HG03469 (cell line): Measurements from ENCODE around the gene CBR1.

Experiments used
- ATAC-seq: cut with Tn5 transposase; IDR thresholded peaks from one replicate; pipeline ENCODE4 v1.9.1; 2021; ENCODE audit warnings: mild to moderate bottlenecking, moderate library complexity, moderate number of reproducible peaks; ENCODE audit not compliant: unreplicated experiment

Gene CBR1

DNA sequence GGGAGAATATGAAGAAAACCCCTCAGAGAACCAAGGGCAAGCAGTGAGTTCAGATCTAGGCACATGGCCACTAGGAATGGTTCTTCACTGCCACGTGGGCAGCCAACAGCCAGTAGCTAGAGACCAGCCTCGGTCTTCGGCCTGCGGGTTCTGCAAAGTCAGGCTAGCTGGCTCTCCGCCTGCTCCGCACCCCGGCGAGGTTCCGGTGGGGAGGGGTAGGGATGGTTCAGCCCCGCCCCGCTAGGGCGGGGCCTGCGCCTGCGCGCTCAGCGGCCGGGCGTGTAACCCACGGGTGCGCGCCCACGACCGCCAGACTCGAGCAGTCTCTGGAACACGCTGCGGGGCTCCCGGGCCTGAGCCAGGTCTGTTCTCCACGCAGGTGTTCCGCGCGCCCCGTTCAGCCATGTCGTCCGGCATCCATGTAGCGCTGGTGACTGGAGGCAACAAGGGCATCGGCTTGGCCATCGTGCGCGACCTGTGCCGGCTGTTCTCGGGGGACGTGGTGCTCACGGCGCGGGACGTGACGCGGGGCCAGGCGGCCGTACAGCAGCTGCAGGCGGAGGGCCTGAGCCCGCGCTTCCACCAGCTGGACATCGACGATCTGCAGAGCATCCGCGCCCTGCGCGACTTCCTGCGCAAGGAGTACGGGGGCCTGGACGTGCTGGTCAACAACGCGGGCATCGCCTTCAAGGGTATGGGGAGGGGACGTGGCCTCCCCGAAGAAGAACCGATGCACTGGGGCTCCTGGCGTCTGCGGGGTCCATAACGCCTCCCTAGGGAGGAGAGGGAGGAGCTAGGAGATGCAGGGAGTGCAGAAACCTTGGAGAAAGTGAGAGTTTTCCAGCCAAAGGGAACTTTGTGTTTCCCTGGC lies at the start of gene CBR1:
Gene CBR1, plus strand, starts transcription at position 312 of the 871 bp plus-strand sequence. Its CDS starts 92 bp downstream, at position 404.
- ATAC-seq = peak; percentile 85

DNA sequence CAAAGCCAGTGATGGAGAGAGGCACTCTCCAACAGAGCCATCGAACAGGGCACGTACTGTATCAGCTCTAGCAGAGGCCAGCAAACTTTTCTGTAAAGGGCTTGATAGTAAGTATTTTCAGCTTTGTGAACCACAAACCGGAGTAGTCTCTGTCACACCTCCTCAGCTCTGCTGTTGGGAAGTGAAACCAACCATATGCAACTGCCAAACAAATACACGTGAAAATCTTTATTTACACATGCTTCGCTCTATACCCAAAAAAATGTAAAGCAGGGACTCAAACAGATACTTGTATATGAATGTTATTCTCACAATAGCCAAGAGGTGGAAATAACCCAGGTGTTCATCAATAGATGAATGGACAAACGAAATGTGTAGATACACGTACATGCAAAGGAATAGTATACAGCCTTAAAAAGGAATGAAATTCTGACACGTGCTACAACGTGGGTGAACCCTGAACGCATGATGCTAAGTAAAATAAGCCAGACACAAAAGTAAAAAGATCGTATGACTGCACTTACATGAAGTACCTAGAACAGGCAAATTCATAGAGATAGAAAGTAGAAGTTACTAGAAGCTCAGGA lies 48.5 kb upstream of the CBR1 start:
- ATAC-seq = peak; percentile 85

DNA sequence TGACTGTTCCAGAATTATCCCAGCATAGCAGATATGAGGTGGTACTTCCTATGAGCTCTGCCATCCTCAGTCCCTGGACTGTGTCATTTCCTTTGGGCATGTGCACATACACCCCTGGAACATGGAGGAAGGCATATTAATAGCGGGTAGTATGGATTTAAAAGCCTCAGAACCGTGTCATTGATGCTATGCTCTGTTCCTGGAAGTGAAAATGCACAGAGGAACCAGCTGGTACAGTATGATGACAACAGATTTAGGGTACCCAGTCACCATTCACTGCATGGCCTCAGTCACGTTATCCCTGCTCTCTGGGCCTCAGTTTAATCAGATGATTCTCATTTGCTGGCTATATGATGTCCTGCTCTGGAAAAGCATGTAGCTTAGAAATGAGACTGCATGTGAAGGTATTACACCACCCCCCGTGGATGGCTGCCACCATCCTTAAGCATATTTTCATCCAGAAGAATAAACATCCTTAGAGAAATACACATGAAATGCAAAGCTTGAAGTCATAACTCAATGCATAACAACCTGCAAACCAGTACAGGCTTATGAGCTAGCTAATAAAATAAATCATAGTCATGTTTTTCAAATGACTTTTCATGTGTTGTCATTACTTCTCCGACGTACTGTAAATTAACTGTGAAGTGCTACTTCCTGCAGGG lies 47.3 kb upstream of the CBR1 start:
- ATAC-seq = no peak

DNA sequence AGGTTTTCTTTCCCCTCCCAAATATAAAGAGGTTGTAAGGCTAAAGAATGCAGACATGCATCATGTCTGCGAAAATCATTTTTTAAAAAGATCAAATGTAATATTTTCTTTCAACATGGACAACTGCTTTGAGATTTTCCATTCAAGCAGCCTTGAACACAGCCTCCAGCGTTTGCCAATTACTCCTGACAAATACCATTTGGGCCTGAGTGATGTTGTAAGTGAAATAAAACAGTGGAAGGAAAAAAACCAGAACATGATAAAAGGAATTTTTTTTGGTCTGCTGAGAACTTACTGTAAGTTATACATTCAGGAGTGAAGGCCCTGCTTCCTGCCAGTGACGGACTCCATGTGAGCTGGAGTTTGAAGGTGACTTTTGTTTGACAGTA lies 46.7 kb upstream of the CBR1 start:
- no peak for ATAC-seq

DNA sequence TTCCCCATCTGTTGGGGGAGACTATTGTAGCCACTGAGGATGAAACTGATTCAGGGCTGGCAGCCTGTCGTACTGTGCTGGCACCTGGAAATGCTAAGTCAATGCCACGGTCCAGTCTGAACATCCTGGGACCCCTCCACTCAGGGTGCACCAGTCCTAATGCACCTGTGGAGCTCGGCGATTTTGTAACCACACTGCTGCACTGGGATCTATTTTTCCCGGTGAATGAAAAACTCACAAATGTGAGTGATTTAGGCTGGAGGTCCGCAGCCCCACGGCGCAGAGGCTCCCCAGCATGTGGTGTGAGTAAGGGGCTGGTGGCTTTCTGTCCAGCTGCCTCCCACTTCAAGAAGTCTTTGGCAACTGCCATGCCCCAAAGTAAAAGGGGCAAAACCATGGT lies 45.0 kb upstream of the CBR1 start:
- no peak for ATAC-seq

DNA sequence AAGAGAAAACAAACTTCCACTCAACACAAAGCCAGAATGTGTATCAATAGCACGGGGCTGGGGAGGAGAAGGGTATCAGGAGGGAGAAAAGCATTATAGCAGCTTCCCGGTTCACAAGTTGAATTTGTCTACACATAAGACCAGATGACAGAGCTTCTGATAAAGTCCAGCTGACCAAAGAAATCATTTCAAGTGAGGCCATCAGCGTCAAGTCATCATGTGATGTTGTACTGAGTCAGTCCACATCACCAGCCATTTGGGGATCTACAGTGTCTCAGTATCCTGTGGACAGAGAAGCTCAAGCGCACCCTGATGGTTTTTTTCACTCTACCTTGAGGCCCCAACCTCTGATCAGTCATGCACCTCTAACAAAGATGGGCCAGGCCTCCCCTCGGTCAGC lies 42.5 kb upstream of the CBR1 start:
- ATAC-seq = no peak

DNA sequence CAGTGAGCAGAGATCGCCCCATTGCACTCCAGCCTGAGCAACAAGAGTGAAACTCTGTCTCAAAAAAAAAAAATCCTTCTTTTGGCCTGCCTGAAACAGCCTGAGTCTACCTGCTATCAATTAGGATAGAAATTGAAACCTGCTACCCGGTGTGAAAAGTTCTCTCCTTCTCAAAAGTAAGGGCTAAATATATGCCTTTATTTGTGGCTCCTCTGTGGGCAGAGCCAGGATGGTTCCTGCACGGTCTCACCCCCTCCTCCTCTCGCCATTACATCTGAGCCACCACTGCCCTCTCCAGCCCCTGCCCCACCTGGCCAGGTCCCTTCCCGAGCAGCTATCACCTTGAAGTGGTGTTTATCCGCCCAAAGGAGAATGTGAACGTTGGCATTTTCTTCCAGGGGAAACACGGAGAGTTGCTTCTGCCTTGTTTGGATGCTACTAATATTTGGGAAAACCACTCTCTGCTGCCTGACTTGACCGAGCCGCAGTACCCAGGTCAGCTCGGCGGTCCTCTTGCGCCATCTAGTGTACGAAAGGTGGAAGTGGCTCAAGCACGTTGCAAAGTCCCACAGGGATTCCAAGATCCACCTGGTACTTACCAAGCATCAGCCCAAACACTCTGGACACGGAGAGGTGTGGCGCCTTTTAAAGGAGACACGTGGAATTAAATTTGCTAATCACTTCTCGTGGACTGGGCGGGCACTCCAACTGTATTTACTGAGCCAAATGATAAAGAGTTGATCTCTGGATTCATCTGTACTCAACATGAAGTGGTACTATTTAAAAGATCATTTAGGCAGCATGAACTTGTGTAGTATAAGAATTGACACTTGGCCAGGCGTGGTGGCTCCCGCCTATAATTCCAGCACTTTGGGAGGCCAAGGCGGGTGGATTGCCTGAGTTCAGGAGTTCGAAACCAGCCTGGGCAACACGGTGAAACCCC lies 41.4 kb upstream of the CBR1 start:
- no peak for ATAC-seq

DNA sequence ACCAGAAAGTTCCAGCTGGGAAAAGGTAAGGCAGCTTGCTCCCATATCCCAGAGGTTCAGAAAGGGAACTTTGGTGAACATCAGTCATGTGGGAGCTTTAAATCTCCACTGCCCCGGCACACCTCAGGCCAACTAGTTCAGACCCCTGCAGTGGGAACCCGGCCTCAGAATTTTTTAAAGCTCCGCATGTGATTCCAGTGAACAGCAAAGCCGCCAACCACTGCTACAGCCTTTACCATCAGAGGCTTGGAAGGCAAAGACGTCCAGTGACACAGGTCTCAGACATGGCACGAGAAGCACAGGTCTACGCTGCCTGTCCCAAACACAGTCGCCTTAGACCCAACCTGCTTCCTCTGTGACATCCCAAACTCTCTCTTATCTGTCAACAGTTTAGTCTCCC lies 40.5 kb upstream of the CBR1 start:
- ATAC-seq = no peak

DNA sequence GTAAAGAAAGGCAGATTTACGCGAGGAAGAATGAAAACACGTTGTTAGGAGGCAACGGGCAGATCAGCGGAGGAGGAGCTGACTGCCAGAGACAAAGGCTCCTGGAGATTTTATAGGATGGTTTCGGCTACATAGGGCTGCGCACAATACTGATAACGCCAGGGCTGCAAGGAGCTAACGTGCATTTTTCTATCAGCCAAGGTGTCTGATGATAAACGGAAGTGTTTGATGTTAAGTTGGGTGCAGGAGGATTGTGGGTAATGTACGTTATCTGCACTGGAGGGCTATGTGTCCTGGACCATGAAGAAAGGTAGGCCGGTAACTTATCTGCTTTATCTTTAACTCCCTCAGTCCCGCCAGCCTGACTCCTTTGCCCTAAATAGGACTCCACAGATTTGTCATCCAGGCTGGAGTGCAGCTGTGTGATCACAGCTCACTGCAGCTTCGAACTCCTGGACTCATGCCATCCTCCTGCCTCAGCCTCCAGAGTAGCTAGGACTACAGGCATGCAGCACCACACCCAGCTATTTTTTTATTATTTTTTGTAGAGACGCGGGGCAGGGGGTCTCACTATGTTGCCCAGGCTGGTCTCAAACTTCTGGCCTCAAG lies 39.1 kb upstream of the CBR1 start:
- ATAC-seq = no peak

DNA sequence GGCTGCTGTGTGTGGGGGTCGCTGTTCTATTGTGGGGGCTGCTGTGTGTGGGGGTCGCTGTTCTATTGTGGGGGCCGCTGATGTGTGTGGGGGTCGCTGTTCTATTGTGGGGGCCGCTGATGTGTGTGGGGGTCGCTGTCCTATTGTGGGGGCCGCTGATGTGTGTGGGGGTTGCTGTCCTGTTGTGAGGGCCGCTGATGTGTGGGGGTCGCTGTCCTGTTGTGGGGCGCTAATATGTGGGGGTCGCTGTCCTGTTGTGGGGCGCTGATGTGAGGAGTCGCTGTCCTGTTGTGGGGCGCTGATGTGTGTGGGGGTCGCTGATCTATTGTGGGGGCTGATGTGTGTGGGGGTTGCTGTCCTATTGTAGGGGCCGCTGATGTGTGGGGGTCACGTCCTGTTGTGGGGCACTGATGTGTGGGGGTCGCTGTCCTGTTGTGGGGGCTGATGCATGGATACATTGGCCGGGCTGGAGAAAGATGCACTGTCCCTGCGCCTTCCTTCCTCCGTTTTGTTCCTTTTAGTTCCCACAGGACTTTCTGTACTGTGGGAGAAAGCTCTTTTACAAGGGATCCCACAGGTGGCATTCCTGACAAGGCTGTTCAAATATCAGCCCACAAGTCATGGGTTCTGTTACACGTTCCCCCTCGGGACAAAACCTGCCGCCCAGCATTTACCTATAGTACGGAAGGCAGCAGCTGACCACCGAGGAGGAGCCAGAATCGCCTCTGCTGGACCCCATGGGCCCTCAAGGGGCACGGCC lies 37.0 kb upstream of the CBR1 start:
- ATAC-seq = no peak

DNA sequence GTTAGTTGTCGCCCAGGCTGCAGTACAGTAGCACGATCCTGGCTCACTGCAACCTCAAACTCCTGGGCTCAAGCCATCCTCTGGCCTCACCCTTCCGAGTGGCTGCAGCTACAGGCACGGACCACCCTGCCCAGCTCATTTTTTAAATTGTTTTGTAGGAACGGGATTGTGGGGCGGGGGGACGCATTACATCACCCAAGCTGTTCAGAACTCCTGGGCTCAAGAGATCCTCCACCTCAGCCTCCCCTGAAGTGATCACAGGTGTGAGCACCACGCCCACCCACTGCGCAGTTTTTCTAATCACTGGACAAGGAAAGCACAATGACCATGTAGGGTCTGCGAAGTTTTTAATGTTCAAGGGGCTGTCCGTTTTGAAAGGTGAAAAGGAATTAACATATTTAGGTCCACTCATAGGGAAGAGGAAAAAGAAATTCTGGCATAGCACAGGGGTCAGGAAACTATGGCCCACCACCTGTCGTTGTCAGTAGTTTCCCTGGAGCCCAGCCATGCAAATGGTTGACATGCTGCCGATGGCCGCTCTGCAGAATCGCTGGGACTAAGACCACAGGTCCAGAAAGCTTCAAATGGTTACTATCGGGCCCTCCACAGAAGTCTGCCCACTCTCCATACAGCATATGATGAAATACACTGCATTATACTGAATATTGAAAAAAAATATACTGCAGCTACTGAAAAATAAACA lies 35.5 kb upstream of the CBR1 start:
- ATAC-seq = no peak

DNA sequence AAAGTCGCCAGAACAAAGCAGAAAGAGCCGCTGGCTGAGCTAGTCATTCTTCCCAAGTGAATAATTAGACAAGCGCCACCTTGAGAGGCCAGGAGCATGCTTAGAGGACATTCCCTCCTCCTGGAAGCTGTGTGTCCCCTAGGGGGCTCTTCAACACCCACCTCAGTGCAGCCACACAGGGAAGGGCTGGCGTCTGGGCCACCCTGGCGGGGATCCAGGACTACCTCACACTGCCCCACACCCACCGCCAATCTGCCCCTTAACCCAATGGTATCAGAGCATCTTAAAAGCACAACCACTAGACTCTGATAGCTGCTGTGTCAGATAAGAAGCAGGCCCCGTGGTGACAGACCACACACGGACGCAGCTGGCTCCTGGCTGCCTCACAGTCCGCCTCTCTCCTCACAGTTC lies 34.4 kb upstream of the CBR1 start:
- no peak for ATAC-seq

DNA sequence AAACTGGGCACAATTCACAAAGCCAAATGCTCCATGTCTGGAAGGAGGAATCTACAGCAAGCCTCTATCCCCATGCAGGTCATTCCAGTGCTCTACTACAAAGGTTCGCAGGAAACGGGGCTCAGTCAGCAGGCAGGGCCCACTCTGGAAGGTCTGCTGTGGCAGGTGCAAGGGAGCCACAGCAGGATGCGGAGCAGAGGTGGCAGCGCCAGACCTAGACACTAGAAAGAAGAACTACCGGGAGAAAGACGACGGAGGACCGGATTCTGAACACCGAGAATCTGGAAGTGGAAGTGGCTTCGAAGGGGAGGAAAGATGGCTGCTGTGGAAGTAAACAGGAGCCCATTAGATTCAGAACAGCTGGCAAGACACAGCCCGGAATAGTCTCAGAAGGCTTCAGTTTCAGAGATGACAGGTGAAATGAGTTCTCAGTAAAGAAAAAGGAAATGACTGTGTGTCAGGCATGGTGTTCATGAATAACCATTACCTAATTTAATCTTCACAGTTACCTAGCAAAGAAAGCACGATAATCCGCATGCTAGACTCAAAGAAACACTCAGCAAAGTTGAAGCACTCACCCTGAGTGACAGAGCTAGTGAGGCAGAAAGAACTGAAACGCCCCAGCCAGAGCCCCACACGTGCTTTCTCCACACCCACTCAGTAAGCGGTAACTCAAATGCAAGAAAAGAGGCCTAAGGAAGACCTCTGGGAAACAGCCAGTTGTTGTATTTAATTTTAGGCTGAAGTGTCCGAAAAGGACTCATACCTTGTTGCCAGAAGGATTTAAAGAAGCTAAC lies 30.9 kb upstream of the CBR1 start:
- ATAC-seq = no peak

DNA sequence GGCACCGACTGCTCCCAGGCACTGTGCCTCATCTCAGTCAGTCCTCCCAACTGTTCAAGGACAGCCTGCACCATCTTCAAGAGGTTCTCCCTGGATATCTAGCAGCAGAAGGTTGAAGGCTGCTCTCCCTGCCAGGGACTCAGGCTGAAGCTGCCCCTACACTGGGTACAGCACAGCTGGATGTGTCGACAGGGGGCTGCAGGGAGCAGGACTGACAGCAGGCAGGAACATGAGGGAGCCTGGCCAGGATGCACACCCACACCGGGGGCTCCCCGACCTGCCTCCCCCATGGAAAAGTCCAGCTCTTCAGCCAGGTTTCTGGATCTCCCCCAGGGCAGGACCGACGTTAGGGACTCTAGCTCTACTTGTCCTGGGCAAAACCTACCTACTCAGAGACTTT lies 30.0 kb upstream of the CBR1 start:
- ATAC-seq = no peak

DNA sequence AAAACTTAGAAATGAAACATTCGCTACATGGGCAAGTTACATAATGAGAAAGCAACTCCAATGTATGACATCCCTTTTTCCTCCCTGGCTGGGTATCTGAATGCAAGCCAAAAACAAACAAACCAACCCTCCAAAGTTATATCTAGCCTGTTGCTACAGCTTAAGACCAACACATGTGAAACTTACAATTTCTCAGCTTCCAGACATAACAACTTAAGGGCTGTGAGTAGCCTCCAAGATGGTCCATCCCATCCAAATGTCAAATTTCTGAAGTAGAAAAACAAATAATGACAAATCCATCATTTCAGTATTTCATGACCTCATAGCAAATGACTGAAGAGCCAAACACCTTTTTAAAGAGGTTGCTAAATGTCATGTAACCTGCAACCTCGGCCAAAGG lies 29.4 kb upstream of the CBR1 start:
- no peak for ATAC-seq

DNA sequence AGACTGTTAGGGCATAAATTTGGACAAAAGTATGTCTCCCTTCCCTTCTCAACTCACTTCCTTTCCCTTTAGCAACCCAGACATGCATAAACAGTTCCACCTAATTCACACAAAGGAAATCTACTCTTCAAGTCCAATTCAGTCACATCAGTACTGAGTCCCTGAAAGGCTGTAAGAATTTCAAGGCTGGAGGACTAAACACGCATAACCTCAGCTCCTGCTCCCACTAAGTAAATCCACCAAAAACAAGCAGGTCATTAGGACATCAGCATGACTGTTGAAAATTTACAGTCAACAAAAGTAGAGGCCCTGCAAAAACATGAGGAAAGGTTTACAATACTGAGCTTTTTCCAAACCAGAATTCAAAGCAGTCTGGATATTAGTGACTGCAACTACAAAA lies 27.9 kb upstream of the CBR1 start:
- no peak for ATAC-seq

DNA sequence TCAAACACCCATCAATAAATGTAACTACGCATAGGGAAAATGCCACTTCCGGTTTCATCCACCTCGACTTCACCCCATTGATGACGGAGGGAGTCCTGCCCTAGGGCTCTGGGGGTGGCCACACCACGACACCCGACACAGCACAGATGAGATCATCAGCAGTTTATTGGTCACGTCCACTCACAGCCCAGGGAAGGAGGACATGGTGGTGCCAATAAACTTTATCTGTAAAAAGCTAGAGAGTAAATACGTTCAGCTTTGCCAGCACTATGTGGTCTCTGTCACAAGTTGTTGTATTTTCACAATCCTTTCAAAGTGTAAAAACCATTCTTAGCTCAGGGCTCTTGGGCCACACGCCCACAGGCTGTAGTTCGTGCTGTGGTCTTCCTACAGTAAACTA lies 25.8 kb upstream of the CBR1 start:
- ATAC-seq = no peak

DNA sequence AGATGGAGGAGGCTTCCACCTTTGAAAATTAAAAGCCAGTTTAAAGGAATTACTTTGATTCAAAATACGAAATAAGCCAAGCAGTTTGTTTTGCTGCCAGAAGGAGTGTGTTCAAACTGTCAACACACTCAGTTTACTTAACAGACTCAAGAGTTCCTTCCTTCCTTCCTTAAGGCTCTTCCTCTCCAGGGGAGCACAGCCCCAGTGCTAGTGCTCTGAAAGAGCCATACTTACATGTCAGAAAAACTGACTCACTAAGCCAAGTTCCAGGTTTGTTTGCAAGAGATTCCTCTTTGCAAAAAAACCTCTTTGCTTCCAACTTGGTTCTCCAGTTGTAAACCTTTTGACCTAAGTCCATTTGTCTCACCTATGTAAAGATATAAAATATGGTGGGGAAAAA lies 23.8 kb upstream of the CBR1 start:
- ATAC-seq = no peak
